Suprapubic skin (tissue), 4 donors: Measurements from ENCODE around the gene KBTBD7.

Experiments used
- CTCF ChIP-seq, 2 donors: fragments of 200-600 bp in 1 of 2; fragments of 450-650 bp in 1 of 2; sonication (generic) in 1 of 2; IDR thresholded peaks; one replicate each; pipeline ENCODE4 v1.5.1; 2016 to 2019; ENCODE audit warnings: antibody characterized with exemption in 2 of 2, mild to moderate bottlenecking in 1 of 2, moderate library complexity in 1 of 2
- POLR2A ChIP-seq, 2 donors: fragments of 450-650 bp; IDR thresholded peaks; one replicate each; pipeline ENCODE4 v1.6.1; 2017; ENCODE audit warnings: antibody characterized with exemption in 2 of 2, mild to moderate bottlenecking in 2 of 2, moderate library complexity in 2 of 2
- POLR2AphosphoS5 ChIP-seq, 3 donors: sonication (generic); formaldehyde crosslinking; IDR thresholded peaks; one replicate each; pipeline ENCODE4 v1.6.1; 2017; ENCODE audit warnings: antibody characterized with exemption in 3 of 3

GRCh38 chr13:41200126-41200525, 5.8 kb upstream of the KBTBD7 start:
- no peak for TF ChIP-seq CTCF (IDR thresholded peaks at IDR 0.05)
- TF ChIP-seq POLR2A (IDR thresholded peaks at IDR 0.05): no peak
- no peak for TF ChIP-seq POLR2AphosphoS5 (IDR thresholded peaks at IDR 0.05)
